ENCODE data around the gene EDNRA. TPM values are rescaled to one million over a fixed set of nuclear protein-coding genes. Genes with fewer than 3 reads are reported as not detected.
"Not testable (repeated sequence)": the region's sequence is repeated elsewhere in the genome, so short reads cannot be mapped to it uniquely, and the experiment has no call there.

EDNRA gene
- total RNA-seq (2014; rRNA removed; shearing (Covaris generic)), result 1.1 and 1.4 TPM in 2 replicates

GRCh38 chr4:147480891-147481576 lies at the start of gene EDNRA:
Gene EDNRA, plus strand, starts transcription at chr4:147481097. Its CDS starts 4,585 bp downstream, at chr4:147485682.
- peak; percentile 70 for DNase-seq
- no peaks in the 10 kb centered on the region for H3K36me3 ChIP-seq (replicated peaks; ENCODE audit: control insufficient read depth, insufficient read depth, low read length)
- H3K27me3 ChIP-seq (ENCODE audit: control insufficient read depth, insufficient read depth, low read length), result peaks cover 27% of the 10 kb centered on the region
- peak within 1 kb of the TSS; percentile 45 for H3K4me3 ChIP-seq (ENCODE audit: insufficient read depth, low read depth, low read length)

GRCh38 chr4:147434370-147434769 lies 46.5 kb upstream of the EDNRA start:
- not testable (repeated sequence) for H3K27me3 ChIP-seq (ENCODE audit: control insufficient read depth, insufficient read depth, low read length); H3K36me3 ChIP-seq (replicated peaks; ENCODE audit: control insufficient read depth, insufficient read depth, low read length); DNase-seq; H3K4me3 ChIP-seq (ENCODE audit: insufficient read depth, low read depth, low read length)

GRCh38 chr4:147440442-147440841 lies 40.5 kb upstream of the EDNRA start:
- DNase-seq, result no peak
- Histone ChIP-seq H3K4me3 (ENCODE audit: insufficient read depth, low read depth, low read length) (no peak overlapping the region), H3K27me3 (ENCODE audit: control insufficient read depth, insufficient read depth, low read length) (no peaks in the 10 kb centered on the region), H3K36me3 (replicated peaks; ENCODE audit: control insufficient read depth, insufficient read depth, low read length) (no peaks in the 10 kb centered on the region)

GRCh38 chr4:147447786-147448185 lies 33.1 kb upstream of the EDNRA start:
- H3K36me3 ChIP-seq (replicated peaks; ENCODE audit: control insufficient read depth, insufficient read depth, low read length), result no peaks in the 10 kb centered on the region
- no peak overlapping the region for H3K4me3 ChIP-seq (ENCODE audit: insufficient read depth, low read depth, low read length)
- no peak for DNase-seq
- no peaks in the 10 kb centered on the region for H3K27me3 ChIP-seq (ENCODE audit: control insufficient read depth, insufficient read depth, low read length)

- Histone ChIP-seq H3K36me3 (replicated peaks; ENCODE audit: control insufficient read depth, insufficient read depth, low read length) (no peaks in the 10 kb centered on the region), H3K4me3 (ENCODE audit: insufficient read depth, low read depth, low read length) (no peak overlapping the region), H3K27me3 (ENCODE audit: control insufficient read depth, insufficient read depth, low read length) (no peaks in the 10 kb centered on the region)
- no peak for DNase-seq
These were observed 27.2 kb upstream of the EDNRA start for GRCh38 chr4:147453561-147454141.

GRCh38 chr4:147456706-147457105 lies 24.2 kb upstream of the EDNRA start:
- DNase-seq, result no peak
- H3K4me3 ChIP-seq (ENCODE audit: insufficient read depth, low read depth, low read length), result no peak overlapping the region
- no peaks in the 10 kb centered on the region for H3K36me3 ChIP-seq (replicated peaks; ENCODE audit: control insufficient read depth, insufficient read depth, low read length)
- no peaks in the 10 kb centered on the region for H3K27me3 ChIP-seq (ENCODE audit: control insufficient read depth, insufficient read depth, low read length)

- Histone ChIP-seq H3K4me3 (ENCODE audit: insufficient read depth, low read depth, low read length) (no peak overlapping the region), H3K36me3 (replicated peaks; ENCODE audit: control insufficient read depth, insufficient read depth, low read length) (no peaks in the 10 kb centered on the region), H3K27me3 (ENCODE audit: control insufficient read depth, insufficient read depth, low read length) (no peaks in the 10 kb centered on the region)
- no peak for DNase-seq
These were observed 19.7 kb upstream of the EDNRA start for GRCh38 chr4:147461161-147461560.

GRCh38 chr4:147463065-147463464 lies 17.8 kb upstream of the EDNRA start:
- no peaks in the 10 kb centered on the region for H3K36me3 ChIP-seq (replicated peaks; ENCODE audit: control insufficient read depth, insufficient read depth, low read length)
- H3K4me3 ChIP-seq (ENCODE audit: insufficient read depth, low read depth, low read length), result no peak overlapping the region
- no peaks in the 10 kb centered on the region for H3K27me3 ChIP-seq (ENCODE audit: control insufficient read depth, insufficient read depth, low read length)
- DNase-seq, result no peak

- no peak for DNase-seq
- H3K4me3 ChIP-seq (ENCODE audit: insufficient read depth, low read depth, low read length), result no peak overlapping the region
- H3K27me3 ChIP-seq (ENCODE audit: control insufficient read depth, insufficient read depth, low read length), result no peaks in the 10 kb centered on the region
- no peaks in the 10 kb centered on the region for H3K36me3 ChIP-seq (replicated peaks; ENCODE audit: control insufficient read depth, insufficient read depth, low read length)
These were observed 15.4 kb upstream of the EDNRA start for GRCh38 chr4:147465461-147465860.

GRCh38 chr4:147477439-147477838 lies 3.5 kb upstream of the EDNRA start:
- Histone ChIP-seq H3K36me3 (replicated peaks; ENCODE audit: control insufficient read depth, insufficient read depth, low read length) (no peaks in the 10 kb centered on the region), H3K4me3 (ENCODE audit: insufficient read depth, low read depth, low read length) (no peak overlapping the region), H3K27me3 (ENCODE audit: control insufficient read depth, insufficient read depth, low read length) (peaks cover 23% of the 10 kb centered on the region)
- DNase-seq, result no peak

- no peak for DNase-seq
- Histone ChIP-seq H3K27me3 (ENCODE audit: control insufficient read depth, insufficient read depth, low read length) (peaks cover 27% of the 10 kb centered on the region), H3K36me3 (replicated peaks; ENCODE audit: control insufficient read depth, insufficient read depth, low read length) (no peaks in the 10 kb centered on the region), H3K4me3 (ENCODE audit: insufficient read depth, low read depth, low read length) (no peak overlapping the region)
These were observed 1.5 kb upstream of the EDNRA start for GRCh38 chr4:147479376-147479775.

- no peak for DNase-seq
- Histone ChIP-seq H3K36me3 (replicated peaks; ENCODE audit: control insufficient read depth, insufficient read depth, low read length) (no peaks in the 10 kb centered on the region), H3K4me3 (ENCODE audit: insufficient read depth, low read depth, low read length) (no peak overlapping the region), H3K27me3 (ENCODE audit: control insufficient read depth, insufficient read depth, low read length) (peaks cover 27% of the 10 kb centered on the region)
These were observed 1.1 kb upstream of the EDNRA start for GRCh38 chr4:147479786-147480185.

GRCh38 chr4:147480502-147480890 lies 401 bp upstream of the EDNRA start:
- peaks cover 27% of the 10 kb centered on the region for H3K27me3 ChIP-seq (ENCODE audit: control insufficient read depth, insufficient read depth, low read length)
- H3K4me3 ChIP-seq (ENCODE audit: insufficient read depth, low read depth, low read length), result peak overlapping the region; percentile 45
- no peaks in the 10 kb centered on the region for H3K36me3 ChIP-seq (replicated peaks; ENCODE audit: control insufficient read depth, insufficient read depth, low read length)
- peak; percentile 9 for DNase-seq

- Histone ChIP-seq H3K27me3 (ENCODE audit: control insufficient read depth, insufficient read depth, low read length) (peaks cover 27% of the 10 kb centered on the region), H3K4me3 (ENCODE audit: insufficient read depth, low read depth, low read length) (peak overlapping the region; percentile 45), H3K36me3 (replicated peaks; ENCODE audit: control insufficient read depth, insufficient read depth, low read length) (no peaks in the 10 kb centered on the region)
- DNase-seq, result peak; percentile 37
These were observed 746 bp downstream of the EDNRA start for GRCh38 chr4:147481577-147482109.

- no peaks in the 10 kb centered on the region for H3K36me3 ChIP-seq (replicated peaks; ENCODE audit: control insufficient read depth, insufficient read depth, low read length)
- DNase-seq, result no peak
- no peak overlapping the region for H3K4me3 ChIP-seq (ENCODE audit: insufficient read depth, low read depth, low read length)
- H3K27me3 ChIP-seq (ENCODE audit: control insufficient read depth, insufficient read depth, low read length), result peaks cover 27% of the 10 kb centered on the region
These were observed 1.4 kb downstream of the EDNRA start for GRCh38 chr4:147482281-147482680.

All from H7 (cell line).